ENCODE data around the gene CACNA2D1.
"Not testable (repeated sequence)": the region's sequence is repeated elsewhere in the genome, so short reads cannot be mapped to it uniquely, and the experiment has no call there.

Gene CACNA2D1

DNA sequence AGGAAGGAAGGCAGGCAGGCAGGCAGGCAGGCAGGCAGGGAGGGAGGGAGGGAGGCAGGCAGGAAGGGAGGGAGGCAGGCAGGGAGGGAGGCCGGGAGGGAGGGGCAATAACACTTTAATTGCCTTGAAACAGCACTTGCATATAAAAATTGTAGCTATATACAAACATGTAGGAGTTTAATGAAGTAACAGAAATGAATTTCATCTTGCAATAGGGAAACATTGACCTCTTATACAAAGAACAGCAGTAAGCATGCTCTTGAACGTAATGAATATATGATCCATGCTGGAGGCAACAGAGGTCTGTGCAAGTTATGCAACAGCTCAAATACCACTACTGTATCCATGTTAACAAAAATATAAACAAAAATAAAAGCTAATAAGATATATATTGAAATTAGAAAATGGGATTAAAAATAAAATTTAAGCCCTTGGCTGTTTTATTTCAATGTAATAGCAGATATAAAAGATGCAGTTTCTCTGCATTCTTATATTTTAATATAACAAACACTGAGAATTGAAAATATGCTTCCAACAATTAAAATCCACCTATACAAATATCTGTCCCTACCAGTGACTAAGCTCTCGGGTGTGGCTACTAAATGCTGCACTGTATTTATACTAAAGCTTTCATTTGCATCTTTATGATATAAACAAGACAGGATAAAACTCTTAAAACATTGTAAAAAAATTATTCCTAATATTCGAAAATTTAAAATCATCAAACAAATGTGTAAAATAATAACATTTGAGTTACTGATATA is 50.3 kb downstream of the CACNA2D1 start:
- no peak for DNase-seq (ENCODE audit: low read depth in 2 of 2)

- no peak for DNase-seq (ENCODE audit: low read depth in 2 of 2)
Observed at GRCh38 chr7:82390936-82391335, 52.6 kb downstream of the CACNA2D1 start.

DNA sequence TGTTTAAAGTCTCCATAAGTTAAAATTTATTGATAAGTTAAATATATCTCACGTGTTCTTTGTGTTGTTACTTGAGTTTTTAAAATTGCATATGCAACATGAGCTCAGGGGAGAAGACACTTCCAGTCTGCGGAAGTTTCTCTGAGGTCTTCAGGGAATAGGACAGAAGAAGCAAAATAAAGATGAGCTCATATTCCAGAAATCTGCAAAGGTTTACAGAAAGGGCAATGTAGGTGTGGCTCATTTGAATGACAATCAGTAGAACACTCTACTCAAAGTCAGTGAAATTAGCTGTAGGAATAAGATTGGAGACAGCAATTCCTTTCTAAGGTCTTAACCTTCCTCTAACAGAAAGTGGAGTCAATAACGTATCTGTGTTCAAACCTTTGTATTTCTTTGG is 53.7 kb downstream of the CACNA2D1 start:
- no peak for DNase-seq (ENCODE audit: low read depth in 2 of 2)

DNA sequence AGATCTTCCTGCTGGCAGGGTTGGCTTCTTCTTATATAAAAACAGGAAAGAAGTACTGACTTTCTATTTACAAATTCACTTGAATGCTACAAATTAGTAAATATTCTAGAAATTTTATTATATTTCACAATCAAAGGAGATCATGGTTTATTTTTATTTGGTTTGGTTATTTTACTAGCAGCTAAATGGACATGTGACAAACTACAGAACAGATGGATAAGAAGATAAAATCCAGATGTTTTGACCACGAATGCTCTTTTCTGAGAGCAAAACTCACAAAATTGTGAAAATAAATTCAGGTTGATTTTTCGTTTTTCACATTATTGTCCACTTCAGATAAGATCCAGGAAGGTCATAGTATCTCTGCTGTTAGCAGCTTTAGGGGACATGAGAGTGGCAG is 55.4 kb downstream of the CACNA2D1 start:
- DNase-seq (ENCODE audit: low read depth in 2 of 2), result no peak

DNA sequence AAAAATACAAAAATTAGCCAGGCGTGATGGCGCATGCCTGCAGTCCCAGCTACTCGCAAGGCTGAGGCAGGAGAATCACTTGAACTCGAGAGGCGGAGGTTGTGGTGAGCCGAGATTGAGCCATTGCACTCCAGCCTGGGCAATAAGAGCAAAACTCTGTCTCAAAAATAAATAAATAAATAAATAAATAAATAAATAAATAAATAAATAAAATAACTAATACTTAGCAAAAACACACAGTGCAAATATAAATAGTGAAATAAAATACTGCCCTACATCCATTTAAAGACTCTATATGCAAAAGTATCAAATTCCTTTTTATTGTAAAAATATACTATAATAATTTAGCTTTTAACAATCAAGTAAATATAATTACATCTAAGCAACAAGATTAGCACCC is 57.0 kb downstream of the CACNA2D1 start:
- DNase-seq (ENCODE audit: low read depth in 2 of 2), result not testable (repeated sequence)

DNA sequence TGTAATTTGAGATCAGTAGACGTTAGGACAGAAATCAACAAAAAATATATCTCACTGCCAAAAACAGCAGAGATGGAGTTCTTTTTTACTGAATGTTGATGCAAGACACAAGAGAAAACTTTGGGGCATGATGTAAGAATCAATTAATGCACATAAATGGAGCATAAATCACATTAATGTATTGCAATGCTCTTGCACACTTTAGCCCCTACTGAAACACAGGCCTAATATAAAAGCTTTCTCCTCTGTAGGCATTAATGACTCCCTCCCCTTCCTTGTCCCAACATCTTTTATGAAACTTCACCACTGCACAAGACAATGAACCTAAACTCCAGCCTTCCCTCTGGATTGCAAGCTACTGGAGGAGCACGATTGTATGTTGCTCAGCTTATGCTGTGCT is 58.8 kb downstream of the CACNA2D1 start:
- DNase-seq (ENCODE audit: low read depth in 2 of 2), result no peak

DNA sequence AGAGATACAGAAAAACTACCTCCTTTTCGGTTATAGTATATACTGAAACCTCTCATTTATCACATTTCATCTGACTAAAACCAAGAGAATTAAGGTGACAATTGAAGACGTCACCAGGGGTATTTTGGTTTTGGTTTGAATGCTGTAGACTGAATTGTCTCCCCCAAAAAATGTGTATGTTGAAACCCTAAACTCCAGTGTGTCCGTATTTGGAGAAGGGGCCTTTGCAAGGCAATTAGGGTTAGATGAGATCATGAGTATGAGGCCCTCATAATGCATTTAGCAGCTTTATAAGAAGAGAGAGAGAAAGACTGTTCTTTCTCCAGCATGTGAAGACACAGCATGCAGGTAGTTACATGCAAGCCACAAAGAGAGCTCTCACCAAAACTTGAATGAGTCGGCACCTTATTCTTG is 59.5 kb downstream of the CACNA2D1 start:
- no peak for DNase-seq (ENCODE audit: low read depth in 2 of 2)

GRCh38 chr7:82382276-82382675 is 61.3 kb downstream of the CACNA2D1 start:
- no peak for DNase-seq (ENCODE audit: low read depth in 2 of 2)

DNA sequence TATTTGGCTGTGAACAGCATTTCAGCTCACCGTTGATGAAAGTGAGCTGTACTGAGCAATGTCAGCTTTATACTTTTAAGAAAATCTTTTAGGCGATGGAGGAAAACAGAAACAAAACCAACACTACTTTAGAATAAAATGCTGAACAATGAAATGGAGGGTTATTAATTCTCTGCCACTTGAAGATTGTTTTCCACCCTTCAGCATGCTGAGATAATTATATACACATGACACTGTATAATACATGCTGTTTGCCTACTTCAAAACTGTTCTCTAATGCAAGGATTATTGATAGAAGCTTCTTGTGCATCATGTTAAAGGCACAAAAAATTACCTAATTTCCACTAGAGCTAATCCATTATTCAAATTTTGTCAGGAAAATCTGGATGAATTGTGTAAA is 66.8 kb downstream of the CACNA2D1 start:
- DNase-seq (ENCODE audit: low read depth in 2 of 2), result no peak

GRCh38 chr7:82375713-82376112 is 67.9 kb downstream of the CACNA2D1 start:
- no peak for DNase-seq (ENCODE audit: low read depth in 2 of 2)

GRCh38 chr7:82375129-82375528 is 68.4 kb downstream of the CACNA2D1 start:
- DNase-seq (ENCODE audit: low read depth in 2 of 2), result no peak

- DNase-seq (ENCODE audit: low read depth in 2 of 2), result no peak
Observed at GRCh38 chr7:82373926-82374635, 69.5 kb downstream of the CACNA2D1 start.

GRCh38 chr7:82364671-82365070 is 78.9 kb downstream of the CACNA2D1 start:
- DNase-seq (ENCODE audit: low read depth in 2 of 2), result no peak

GRCh38 chr7:82364048-82364447 is 79.5 kb downstream of the CACNA2D1 start:
- DNase-seq (ENCODE audit: low read depth in 2 of 2), result no peak

DNA sequence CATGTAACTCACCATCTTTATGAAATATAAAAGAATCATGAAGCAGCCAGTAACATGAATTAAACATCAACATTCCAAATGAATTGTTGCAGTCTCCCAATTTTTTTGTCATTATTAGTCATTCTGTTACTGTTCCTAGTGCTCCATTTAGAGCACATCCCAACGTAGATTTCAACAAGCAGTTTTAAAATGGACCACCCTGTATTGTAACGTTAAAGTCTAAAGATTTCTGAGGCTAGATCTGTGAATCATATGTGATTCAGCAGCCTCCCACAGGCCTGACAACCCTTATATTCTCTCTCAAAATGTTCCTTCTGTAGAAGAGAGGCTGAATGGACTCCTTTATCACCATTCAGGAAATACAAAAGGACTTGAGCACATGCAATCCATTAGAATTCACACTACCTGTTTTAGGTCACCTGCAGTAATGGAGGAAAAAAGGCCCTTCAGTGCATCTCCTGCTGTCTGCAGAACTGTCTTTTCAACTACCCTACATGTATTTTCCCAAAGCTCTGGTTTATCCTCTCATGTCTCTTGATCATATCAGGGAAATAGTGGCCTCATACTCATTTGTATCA is 81.4 kb downstream of the CACNA2D1 start:
- no peak for DNase-seq (ENCODE audit: low read depth in 2 of 2)

GRCh38 chr7:82360591-82361368 is 82.8 kb downstream of the CACNA2D1 start:
- no peak for DNase-seq (ENCODE audit: low read depth in 2 of 2)

DNA sequence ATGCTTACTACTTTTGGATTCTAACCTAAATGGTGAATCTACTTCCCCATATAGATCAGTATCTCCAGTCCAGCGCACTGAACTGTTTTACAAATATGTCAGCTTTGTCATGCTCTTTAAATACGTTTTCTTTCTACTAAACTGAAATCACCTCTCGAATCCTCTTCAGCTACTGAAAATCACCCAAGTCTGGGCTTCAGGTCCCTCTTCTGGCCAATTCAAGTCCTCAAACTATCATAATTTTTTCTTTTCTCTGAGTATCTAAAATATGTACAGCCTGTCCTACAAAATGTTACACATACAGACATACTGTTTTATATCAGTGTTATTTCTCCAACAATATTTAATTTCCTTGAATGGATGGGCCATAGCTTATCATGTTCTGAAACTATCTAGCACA is 84.2 kb downstream of the CACNA2D1 start:
- DNase-seq (ENCODE audit: low read depth in 2 of 2), result no peak

- no peak for DNase-seq (ENCODE audit: low read depth in 2 of 2)
Observed at GRCh38 chr7:82358923-82359322, 84.7 kb downstream of the CACNA2D1 start.

DNA sequence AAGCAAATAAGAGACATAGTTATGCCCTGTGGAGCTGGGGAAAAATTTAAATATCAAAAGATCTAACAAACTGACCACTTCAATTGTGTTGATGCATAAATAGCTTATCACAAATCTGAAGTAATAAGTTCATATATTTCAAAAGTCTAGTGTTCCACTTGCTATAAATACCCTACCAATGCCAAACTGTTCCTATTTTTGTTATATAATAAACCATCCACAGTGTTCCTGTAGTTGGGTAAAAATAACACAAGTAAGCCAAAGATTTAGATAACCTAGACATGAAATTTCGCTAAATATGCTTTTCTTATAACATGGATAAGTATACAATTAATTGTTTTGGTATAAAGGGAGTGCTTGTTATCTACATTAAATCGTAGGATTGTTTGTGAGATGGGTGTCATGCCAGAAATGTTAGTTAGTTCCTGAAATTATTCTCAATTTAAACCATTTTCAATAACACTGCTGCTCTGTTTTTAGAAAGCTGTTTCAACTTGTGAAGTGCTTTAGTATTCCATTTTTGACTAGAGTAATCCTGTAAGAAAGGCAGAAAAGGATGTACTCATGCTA is 85.5 kb downstream of the CACNA2D1 start:
- no peak for DNase-seq (ENCODE audit: low read depth in 2 of 2)

- no peak for DNase-seq (ENCODE audit: low read depth in 2 of 2)
Observed at GRCh38 chr7:82348251-82348650, 95.3 kb downstream of the CACNA2D1 start.

- no peak for DNase-seq (ENCODE audit: low read depth in 2 of 2)
Observed at GRCh38 chr7:82347808-82348207, 95.8 kb downstream of the CACNA2D1 start.

- no peak for DNase-seq (ENCODE audit: low read depth in 2 of 2)
Observed at GRCh38 chr7:82345886-82346285, 97.7 kb downstream of the CACNA2D1 start.
